GM23338 (cell line): ENCODE data around the gene PCDHGA4. TPM values are rescaled to one million over a fixed set of nuclear protein-coding genes. Genes with fewer than 3 reads are reported as not detected.

Experiments used
- ATAC-seq: fragments of 200-7000 bp; cut with Tn5 transposase; 3 replicates; pipeline ENCODE4 v1.9.1; 2020
- DNase-seq: peaks from one replicate; pipeline ENCODE4 v3.0.0-alpha.2; 2015; ENCODE audit warnings: low spot score
- H2AFZ ChIP-seq: fragments of 200-600 bp; sonication (generic); 2 replicates; pipeline ENCODE4 v1.8.0; 2016; ENCODE audit warnings: antibody characterized with exemption, mild to moderate bottlenecking, moderate library complexity
- H3F3A ChIP-seq: fragments of 200-600 bp; sonication (generic); replicated peaks from 2 replicates; pipeline ENCODE4 v1.8.0; 2017; ENCODE audit warnings: antibody characterized with exemption, mixed run types, low read depth
- H3K27ac ChIP-seq: fragments of 200-600 bp; sonication (generic); 2 replicates; pipeline ENCODE4 v1.6.1; 2016; ENCODE audit warnings: low read depth
- H3K27me3 ChIP-seq: fragments of 200-600 bp; sonication (generic); 2 replicates; pipeline ENCODE4 v1.8.0; 2016; ENCODE audit warnings: mild to moderate bottlenecking, mixed run types, moderate library complexity; ENCODE audit not compliant: insufficient read depth
- H3K36me3 ChIP-seq: fragments of 200-600 bp; sonication (generic); 2 replicates; pipeline ENCODE4 v1.8.0; 2016; ENCODE audit warnings: mild to moderate bottlenecking; ENCODE audit not compliant: insufficient read depth
- H3K4me1 ChIP-seq: fragments of 200-600 bp; sonication (generic); 2 replicates; pipeline ENCODE4 v1.8.0; 2016; ENCODE audit warnings: mild to moderate bottlenecking, moderate library complexity; ENCODE audit not compliant: insufficient read depth
- H3K4me2 ChIP-seq: fragments of 200-600 bp; sonication (generic); 2 replicates; pipeline ENCODE4 v1.7.1; 2017; ENCODE audit warnings: mixed run types
- H3K4me3 ChIP-seq: fragments of 200-600 bp; sonication (generic); 2 replicates; pipeline ENCODE4 v1.6.1; 2016; ENCODE audit warnings: mixed run types
- H3K79me2 ChIP-seq: fragments of 200-600 bp; sonication (generic); replicated peaks from 2 replicates; pipeline ENCODE4 v1.8.0; 2017; ENCODE audit warnings: mild to moderate bottlenecking; ENCODE audit not compliant: insufficient read depth
- H3K9me2 ChIP-seq: fragments of 200-600 bp; sonication (generic); 2 replicates; pipeline ENCODE4 v1.8.0; 2017; ENCODE audit not compliant: insufficient read depth
- H4K20me1 ChIP-seq: fragments of 200-600 bp; sonication (generic); replicated peaks from 2 replicates; pipeline ENCODE4 v1.8.0; 2017; ENCODE audit warnings: mild to moderate bottlenecking; ENCODE audit not compliant: insufficient read depth
- H3K27ac Mint-ChIP-seq: 2 replicates; pipeline ENCODE4 v1.8.0; 2020; ENCODE audit warnings: inconsistent platforms, mild to moderate bottlenecking, moderate library complexity, mixed read lengths
- H3K27me3 Mint-ChIP-seq: 3 replicates; pipeline ENCODE4 v1.8.0; 2022; ENCODE audit warnings: low read depth, mild to moderate bottlenecking, moderate library complexity, mixed read lengths, inconsistent platforms; ENCODE audit not compliant: insufficient read depth, poor library complexity
- H3K36me3 Mint-ChIP-seq: 3 replicates; pipeline ENCODE4 v1.8.0; 2021; ENCODE audit warnings: low read depth, mild to moderate bottlenecking, inconsistent platforms, moderate library complexity, mixed read lengths
- H3K4me1 Mint-ChIP-seq: 3 replicates; pipeline ENCODE4 v1.8.0; 2020; ENCODE audit warnings: mild to moderate bottlenecking, inconsistent platforms, mixed read lengths
- H3K4me3 Mint-ChIP-seq: 3 replicates; pipeline ENCODE4 v1.8.0; 2021; ENCODE audit warnings: moderate library complexity, mild to moderate bottlenecking, inconsistent platforms, mixed read lengths
- H3K9me3 Mint-ChIP-seq: 3 replicates; pipeline ENCODE4 v1.8.0; 2020; ENCODE audit warnings: moderate library complexity, mild to moderate bottlenecking, inconsistent platforms, mixed read lengths
- CREB1 ChIP-seq: fragments of 250-450 bp; sonication (Bioruptor Pico); IDR thresholded peaks from 2 replicates; pipeline ENCODE4 v1.5.0; 2020; ENCODE audit warnings: low read depth, mild to moderate bottlenecking, moderate library complexity
- EZH2 ChIP-seq: fragments of 200-600 bp; sonication (generic); IDR thresholded peaks from one replicate; pipeline ENCODE4 v1.8.0; 2017; ENCODE audit warnings: antibody characterized with exemption, mild to moderate bottlenecking, low read depth; ENCODE audit not compliant: unreplicated experiment
- EZH2phosphoT487 ChIP-seq: fragments of 200-600 bp; sonication (generic); IDR thresholded peaks from one replicate; pipeline ENCODE4 v1.8.1; 2018; ENCODE audit warnings: antibody characterized with exemption; ENCODE audit not compliant: unreplicated experiment
- JUNB ChIP-seq: IDR thresholded peaks from one replicate; pipeline ENCODE4 v1.6.1; 2016; ENCODE audit warnings: antibody characterized with exemption; ENCODE audit not compliant: unreplicated experiment
- NANOG ChIP-seq: IDR thresholded peaks from 2 replicates; pipeline ENCODE4 v1.6.1; 2016; ENCODE audit warnings: antibody characterized with exemption, borderline replicate concordance
- POLR2AphosphoS5 ChIP-seq: IDR thresholded peaks from 2 replicates; pipeline ENCODE4 v1.6.1; 2016; ENCODE audit warnings: antibody characterized with exemption, low read depth
- STAT1 ChIP-seq: IDR thresholded peaks from one replicate; pipeline ENCODE4 v1.6.1; 2016; ENCODE audit warnings: antibody characterized with exemption; ENCODE audit not compliant: unreplicated experiment
- ZNF114 ChIP-seq: fragments of 250-450 bp; sonication (Bioruptor Pico); IDR thresholded peaks from 2 replicates; pipeline ENCODE4 v1.5.0; 2020; ENCODE audit warnings: mild to moderate bottlenecking, moderate library complexity
- ZNF331 ChIP-seq: fragments of 250-450 bp; sonication (Bioruptor Pico); IDR thresholded peaks from 2 replicates; pipeline ENCODE4 v1.5.0; 2020; ENCODE audit warnings: low read depth, mild to moderate bottlenecking, moderate library complexity
- polyA plus RNA-seq: library from polyadenylated mRNA; unstranded; fragments of >200 nt; fragmentation: Nextera tagmentation; extraction: Ambion mirVana; gene quantifications from 2 replicates; pipeline ENCODE4 v1.2.1, GENCODE V29; 2016
- total RNA-seq: library from RNA; depleted of rRNA; stranded (reverse); fragments of >200 nt; shearing (Covaris generic); gene quantifications from 2 replicates; pipeline ENCODE4 v1.2.3, GENCODE V29; 2014
- TF ChIP-seq, protein P1 (sequence below): fragments of 250-450 bp; sonication (Bioruptor Pico); IDR thresholded peaks from 2 replicates; pipeline ENCODE4 v1.5.0; 2020; ENCODE audit warnings: mild to moderate bottlenecking, moderate library complexity
- TF ChIP-seq, protein P2 (sequence below), 2 experiments: fragments of 200-600 bp in 1 of 2; sonication (generic) in 1 of 2; conservative IDR thresholded peaks; 2 replicates each; pipeline versions ENCODE4 v1.5.1 to v1.6.1; 2016 to 2017; ENCODE audit warnings: antibody characterized with exemption in 2 of 2, low read depth in 2 of 2, mild to moderate bottlenecking in 2 of 2, moderate library complexity in 1 of 2
- TF ChIP-seq, protein P3 (sequence below): IDR thresholded peaks from 2 replicates; pipeline ENCODE4 v1.6.1; 2016; ENCODE audit warnings: antibody characterized with exemption

The PCDHGA4 gene
- total and polyA plus RNA-seq, 2 experiments from 2014 or later = 0.99 to 7.2 TPM

DNA sequence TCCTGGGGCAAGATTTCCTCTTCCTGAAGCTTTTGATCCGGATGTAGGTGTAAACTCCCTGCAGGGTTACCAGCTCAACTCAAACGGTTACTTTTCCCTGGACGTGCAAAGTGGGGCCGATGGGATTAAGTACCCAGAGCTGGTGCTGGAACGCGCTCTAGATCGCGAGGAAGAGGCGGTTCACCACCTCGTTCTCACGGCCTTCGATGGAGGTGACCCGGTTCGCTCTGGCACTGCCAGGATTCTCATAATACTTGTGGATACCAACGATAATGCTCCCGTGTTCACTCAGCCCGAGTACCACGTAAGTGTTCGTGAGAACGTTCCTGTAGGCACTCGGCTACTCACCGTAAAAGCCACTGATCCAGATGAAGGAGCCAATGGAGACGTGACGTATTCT, 820 bp downstream of the PCDHGA4 start (continued):
- TF ChIP-seq, protein P1, sequence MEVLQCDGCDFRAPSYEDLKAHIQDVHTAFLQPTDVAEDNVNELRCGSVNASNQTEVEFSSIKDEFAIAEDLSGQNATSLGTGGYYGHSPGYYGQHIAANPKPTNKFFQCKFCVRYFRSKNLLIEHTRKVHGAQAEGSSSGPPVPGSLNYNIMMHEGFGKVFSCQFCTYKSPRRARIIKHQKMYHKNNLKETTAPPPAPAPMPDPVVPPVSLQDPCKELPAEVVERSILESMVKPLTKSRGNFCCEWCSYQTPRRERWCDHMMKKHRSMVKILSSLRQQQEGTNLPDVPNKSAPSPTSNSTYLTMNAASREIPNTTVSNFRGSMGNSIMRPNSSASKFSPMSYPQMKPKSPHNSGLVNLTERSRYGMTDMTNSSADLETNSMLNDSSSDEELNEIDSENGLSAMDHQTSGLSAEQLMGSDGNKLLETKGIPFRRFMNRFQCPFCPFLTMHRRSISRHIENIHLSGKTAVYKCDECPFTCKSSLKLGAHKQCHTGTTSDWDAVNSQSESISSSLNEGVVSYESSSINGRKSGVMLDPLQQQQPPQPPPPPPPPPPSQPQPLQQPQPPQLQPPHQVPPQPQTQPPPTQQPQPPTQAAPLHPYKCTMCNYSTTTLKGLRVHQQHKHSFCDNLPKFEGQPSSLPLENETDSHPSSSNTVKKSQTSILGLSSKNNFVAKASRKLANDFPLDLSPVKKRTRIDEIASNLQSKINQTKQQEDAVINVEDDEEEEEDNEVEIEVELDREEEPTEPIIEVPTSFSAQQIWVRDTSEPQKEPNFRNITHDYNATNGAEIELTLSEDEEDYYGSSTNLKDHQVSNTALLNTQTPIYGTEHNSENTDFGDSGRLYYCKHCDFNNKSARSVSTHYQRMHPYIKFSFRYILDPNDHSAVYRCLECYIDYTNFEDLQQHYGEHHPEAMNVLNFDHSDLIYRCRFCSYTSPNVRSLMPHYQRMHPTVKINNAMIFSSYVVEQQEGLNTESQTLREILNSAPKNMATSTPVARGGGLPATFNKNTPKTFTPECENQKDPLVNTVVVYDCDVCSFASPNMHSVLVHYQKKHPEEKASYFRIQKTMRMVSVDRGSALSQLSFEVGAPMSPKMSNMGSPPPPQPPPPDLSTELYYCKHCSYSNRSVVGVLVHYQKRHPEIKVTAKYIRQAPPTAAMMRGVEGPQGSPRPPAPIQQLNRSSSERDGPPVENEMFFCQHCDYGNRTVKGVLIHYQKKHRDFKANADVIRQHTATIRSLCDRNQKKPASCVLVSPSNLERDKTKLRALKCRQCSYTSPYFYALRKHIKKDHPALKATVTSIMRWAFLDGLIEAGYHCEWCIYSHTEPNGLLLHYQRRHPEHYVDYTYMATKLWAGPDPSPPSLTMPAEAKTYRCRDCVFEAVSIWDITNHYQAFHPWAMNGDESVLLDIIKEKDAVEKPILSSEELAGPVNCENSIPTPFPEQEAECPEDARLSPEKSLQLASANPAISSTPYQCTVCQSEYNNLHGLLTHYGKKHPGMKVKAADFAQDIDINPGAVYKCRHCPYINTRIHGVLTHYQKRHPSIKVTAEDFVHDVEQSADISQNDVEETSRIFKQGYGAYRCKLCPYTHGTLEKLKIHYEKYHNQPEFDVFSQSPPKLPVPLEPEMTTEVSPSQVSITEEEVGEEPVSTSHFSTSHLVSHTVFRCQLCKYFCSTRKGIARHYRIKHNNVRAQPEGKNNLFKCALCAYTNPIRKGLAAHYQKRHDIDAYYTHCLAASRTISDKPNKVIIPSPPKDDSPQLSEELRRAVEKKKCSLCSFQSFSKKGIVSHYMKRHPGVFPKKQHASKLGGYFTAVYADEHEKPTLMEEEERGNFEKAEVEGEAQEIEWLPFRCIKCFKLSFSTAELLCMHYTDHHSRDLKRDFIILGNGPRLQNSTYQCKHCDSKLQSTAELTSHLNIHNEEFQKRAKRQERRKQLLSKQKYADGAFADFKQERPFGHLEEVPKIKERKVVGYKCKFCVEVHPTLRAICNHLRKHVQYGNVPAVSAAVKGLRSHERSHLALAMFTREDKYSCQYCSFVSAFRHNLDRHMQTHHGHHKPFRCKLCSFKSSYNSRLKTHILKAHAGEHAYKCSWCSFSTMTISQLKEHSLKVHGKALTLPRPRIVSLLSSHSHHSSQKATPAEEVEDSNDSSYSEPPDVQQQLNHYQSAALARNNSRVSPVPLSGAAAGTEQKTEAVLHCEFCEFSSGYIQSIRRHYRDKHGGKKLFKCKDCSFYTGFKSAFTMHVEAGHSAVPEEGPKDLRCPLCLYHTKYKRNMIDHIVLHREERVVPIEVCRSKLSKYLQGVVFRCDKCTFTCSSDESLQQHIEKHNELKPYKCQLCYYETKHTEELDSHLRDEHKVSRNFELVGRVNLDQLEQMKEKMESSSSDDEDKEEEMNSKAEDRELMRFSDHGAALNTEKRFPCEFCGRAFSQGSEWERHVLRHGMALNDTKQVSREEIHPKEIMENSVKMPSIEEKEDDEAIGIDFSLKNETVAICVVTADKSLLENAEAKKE (CRISPR knock-in tag) = no peak
- TF ChIP-seq EZH2 (no peak), CREB1 (CRISPR knock-in tag) (no peak), NANOG (no peak), EZH2phosphoT487 (no peak), POLR2AphosphoS5 (no peak), ZNF114 (CRISPR knock-in tag) (no peak)
- TF ChIP-seq, protein P2, sequence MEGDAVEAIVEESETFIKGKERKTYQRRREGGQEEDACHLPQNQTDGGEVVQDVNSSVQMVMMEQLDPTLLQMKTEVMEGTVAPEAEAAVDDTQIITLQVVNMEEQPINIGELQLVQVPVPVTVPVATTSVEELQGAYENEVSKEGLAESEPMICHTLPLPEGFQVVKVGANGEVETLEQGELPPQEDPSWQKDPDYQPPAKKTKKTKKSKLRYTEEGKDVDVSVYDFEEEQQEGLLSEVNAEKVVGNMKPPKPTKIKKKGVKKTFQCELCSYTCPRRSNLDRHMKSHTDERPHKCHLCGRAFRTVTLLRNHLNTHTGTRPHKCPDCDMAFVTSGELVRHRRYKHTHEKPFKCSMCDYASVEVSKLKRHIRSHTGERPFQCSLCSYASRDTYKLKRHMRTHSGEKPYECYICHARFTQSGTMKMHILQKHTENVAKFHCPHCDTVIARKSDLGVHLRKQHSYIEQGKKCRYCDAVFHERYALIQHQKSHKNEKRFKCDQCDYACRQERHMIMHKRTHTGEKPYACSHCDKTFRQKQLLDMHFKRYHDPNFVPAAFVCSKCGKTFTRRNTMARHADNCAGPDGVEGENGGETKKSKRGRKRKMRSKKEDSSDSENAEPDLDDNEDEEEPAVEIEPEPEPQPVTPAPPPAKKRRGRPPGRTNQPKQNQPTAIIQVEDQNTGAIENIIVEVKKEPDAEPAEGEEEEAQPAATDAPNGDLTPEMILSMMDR (conservative IDR thresholded peaks at IDR 0.05; ENCODE audit: low read depth in 2 of 2) = no peak

DNA sequence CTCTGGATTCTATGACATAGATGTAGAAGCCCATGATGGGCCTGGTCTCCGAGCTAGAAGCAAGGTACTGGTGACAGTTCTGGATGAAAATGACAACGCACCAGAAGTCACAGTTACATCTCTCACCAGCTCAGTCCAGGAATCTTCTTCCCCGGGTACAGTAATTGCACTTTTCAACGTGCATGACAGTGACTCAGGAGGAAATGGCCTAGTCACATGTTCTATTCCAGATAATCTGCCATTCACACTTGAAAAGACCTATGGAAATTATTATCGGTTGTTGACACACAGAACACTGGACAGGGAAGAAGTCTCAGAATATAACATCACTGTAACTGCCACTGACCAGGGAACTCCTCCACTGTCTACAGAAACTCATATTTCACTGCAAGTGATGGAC, 1.3 kb downstream of the PCDHGA4 start:
- Mint-ChIP-seq H3K9me3 (peaks cover 62% of the 10 kb centered on the region), H3K27me3 (peaks cover 9% of the 10 kb centered on the region), H3K36me3 (peaks cover 61% of the 10 kb centered on the region), H3K4me1 (peaks cover 5% of the 10 kb centered on the region), H3K4me3 (no peak overlapping the region), H3K27ac (no peak overlapping the region)
- no peaks in the 10 kb centered on the region for H4K20me1 ChIP-seq
- H3K27me3 ChIP-seq = no peaks in the 10 kb centered on the region
- H3K27ac ChIP-seq = no peak overlapping the region
- H3K79me2 ChIP-seq = no peaks in the 10 kb centered on the region
- no peaks in the 10 kb centered on the region for H3K9me2 ChIP-seq
- no peaks in the 10 kb centered on the region for H3K4me1 ChIP-seq
- no peak overlapping the region for H3K4me2 ChIP-seq
- 0 out of 2 replicates have a peak, but pooled peaks cover 3% of the 10 kb centered on the region for H3F3A ChIP-seq
- no peak overlapping the region for H2AFZ ChIP-seq
- DNase-seq = no peak
- no peak overlapping the region for H3K4me3 ChIP-seq
- no peak for ATAC-seq
- no peaks in the 10 kb centered on the region for H3K36me3 ChIP-seq
- TF ChIP-seq CREB1 (CRISPR knock-in tag) = no peak
- no peak for TF ChIP-seq ZNF331 (CRISPR knock-in tag)
- TF ChIP-seq EZH2phosphoT487 = no peak
- TF ChIP-seq EZH2 = no peak
- TF ChIP-seq JUNB = no peak
- no peak for TF ChIP-seq ZNF114 (CRISPR knock-in tag)
- no peak for TF ChIP-seq STAT1
- TF ChIP-seq, protein P2 (conservative IDR thresholded peaks at IDR 0.05; ENCODE audit: low read depth in 2 of 2) = no peak
- no peak for TF ChIP-seq POLR2AphosphoS5
- TF ChIP-seq, protein P3, sequence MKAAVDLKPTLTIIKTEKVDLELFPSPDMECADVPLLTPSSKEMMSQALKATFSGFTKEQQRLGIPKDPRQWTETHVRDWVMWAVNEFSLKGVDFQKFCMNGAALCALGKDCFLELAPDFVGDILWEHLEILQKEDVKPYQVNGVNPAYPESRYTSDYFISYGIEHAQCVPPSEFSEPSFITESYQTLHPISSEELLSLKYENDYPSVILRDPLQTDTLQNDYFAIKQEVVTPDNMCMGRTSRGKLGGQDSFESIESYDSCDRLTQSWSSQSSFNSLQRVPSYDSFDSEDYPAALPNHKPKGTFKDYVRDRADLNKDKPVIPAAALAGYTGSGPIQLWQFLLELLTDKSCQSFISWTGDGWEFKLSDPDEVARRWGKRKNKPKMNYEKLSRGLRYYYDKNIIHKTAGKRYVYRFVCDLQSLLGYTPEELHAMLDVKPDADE = no peak
